Rectal smooth muscle tissue (tissue), 1 donor: ENCODE measurements around the gene GMFB.
A peak's percentile ranks its signal among the peaks of the same experiment; 100 is the strongest.

Source experiments
- H3K27ac ChIP-seq: one replicate; pipeline ENCODE4 v1.7.0; 2013; ENCODE audit warnings: low read depth, low read length, inconsistent platforms
- H3K27me3 ChIP-seq: one replicate; pipeline ENCODE4 v1.7.0; 2013; ENCODE audit warnings: low read length; ENCODE audit not compliant: control insufficient read depth, insufficient read depth
- H3K36me3 ChIP-seq: one replicate; pipeline ENCODE4 v1.7.0; 2013; ENCODE audit warnings: low read length; ENCODE audit not compliant: control insufficient read depth, insufficient read depth
- H3K4me1 ChIP-seq: one replicate; pipeline ENCODE4 v1.7.0; 2013; ENCODE audit warnings: low read length; ENCODE audit not compliant: control insufficient read depth, insufficient read depth
- H3K4me3 ChIP-seq: one replicate; pipeline ENCODE4 v1.7.0; 2013; ENCODE audit warnings: low read length
- H3K9ac ChIP-seq: one replicate; pipeline ENCODE4 v1.7.0; 2013; ENCODE audit warnings: low read length

GMFB gene

DNA sequence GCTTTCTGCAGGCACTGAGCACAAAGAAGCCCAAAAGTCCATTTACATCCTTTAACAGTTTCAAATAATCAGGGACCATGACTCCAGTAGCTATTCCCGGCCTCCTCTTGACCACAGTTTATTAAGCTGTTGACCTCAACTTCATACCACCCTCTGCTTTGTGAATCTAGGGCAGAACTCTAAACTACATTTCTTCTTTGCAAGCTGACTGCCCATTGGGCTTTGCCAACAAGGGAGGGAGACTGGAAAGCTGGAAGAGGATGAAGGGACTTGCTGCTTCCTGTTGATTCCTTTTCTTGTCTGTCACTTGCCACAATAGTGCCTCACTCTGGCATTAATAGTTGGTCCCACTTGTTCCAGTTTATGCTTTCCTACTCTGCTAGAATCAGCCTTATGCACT is 23.6 kb upstream of the GMFB start:
- Histone ChIP-seq H3K4me1 (peaks cover 4% of the 10 kb centered on the region), H3K4me3 (no peak overlapping the region), H3K9ac (no peak overlapping the region), H3K27me3 (no peaks in the 10 kb centered on the region), H3K27ac (no peak overlapping the region), H3K36me3 (no peaks in the 10 kb centered on the region)

DNA sequence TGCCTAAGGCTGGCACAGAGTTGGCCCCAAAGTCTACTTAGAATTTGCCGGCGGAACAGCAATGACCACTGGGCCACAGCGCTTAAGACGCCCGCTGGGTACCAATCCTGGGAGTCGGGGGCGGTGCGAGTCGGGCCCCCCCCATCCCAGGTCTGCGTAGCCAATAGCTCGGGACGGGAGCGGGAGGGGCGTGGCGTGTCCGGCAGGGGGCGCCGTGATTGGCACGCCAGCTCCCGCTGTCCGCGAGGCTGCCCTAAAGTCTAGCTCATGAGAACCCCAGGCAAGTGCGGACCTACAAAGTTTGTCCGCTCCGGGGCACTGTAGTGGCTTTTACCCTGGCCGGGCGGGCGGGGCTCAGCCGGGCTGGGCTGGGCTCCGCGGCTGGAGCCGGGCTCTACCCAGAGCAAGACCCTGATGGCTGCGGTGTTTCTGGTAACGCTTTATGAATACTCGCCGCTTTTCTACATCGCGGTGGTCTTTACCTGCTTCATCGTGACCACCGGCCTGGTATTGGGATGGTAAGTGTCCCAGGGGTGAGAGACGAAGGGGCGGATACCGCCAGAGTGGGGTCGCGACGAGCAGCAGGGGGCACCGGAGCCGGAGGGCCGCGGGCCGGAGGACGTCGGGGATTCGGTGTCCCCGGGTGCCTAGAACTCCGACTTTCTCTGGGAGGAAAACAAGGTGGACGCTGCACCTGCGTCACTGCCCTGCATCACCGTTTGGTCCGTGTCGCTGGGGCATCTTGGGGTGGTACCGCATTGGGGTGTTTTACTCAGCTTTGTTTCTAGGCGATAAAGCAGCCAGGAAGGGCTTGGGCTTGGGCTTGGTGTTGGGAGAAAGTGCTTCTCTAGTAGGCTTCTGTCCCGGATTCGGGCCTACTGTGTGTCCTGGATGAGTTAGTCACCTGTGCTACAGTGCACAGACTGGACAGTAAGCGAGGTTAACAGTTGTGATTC is 21.0 kb upstream of the GMFB start, which contains the start of gene CGRRF1:
CGRRF1 (plus strand) TSS at position 361 of the 956 bp plus-strand sequence; CDS start at position 415, 54 bp downstream.
- peak within 1 kb of the TSS; percentile 96 for H3K9ac ChIP-seq
- peaks cover 4% of the 10 kb centered on the region for H3K4me1 ChIP-seq
- H3K27me3 ChIP-seq, result no peaks in the 10 kb centered on the region
- peak within 1 kb of the TSS; percentile 87 for H3K27ac ChIP-seq
- no peaks in the 10 kb centered on the region for H3K36me3 ChIP-seq
- H3K4me3 ChIP-seq, result peak within 1 kb of the TSS; percentile 98

DNA sequence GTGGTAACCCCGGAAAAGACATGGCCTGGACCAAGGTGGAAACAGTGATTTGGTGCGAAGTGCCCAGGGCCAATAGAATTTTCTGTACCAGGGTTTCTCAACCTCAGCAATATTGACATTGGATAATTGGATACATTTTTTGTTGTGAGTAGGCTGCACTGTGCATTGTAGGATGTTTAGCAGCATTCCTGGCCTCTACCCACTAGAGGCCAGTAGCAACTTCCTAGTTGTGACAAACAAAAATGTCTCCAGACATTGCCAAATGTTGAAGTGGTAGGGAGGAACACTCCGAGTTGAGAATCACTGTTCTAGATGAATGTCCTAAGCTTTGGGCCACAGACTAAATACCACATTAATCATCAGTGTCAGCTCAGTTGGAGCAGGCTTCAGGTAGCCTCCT is 14.7 kb upstream of the GMFB start:
- H3K27ac ChIP-seq, result no peak overlapping the region
- H3K27me3 ChIP-seq, result no peaks in the 10 kb centered on the region
- no peak overlapping the region for H3K9ac ChIP-seq
- H3K36me3 ChIP-seq, result no peaks in the 10 kb centered on the region
- H3K4me3 ChIP-seq, result no peak overlapping the region
- H3K4me1 ChIP-seq, result no peaks in the 10 kb centered on the region

DNA sequence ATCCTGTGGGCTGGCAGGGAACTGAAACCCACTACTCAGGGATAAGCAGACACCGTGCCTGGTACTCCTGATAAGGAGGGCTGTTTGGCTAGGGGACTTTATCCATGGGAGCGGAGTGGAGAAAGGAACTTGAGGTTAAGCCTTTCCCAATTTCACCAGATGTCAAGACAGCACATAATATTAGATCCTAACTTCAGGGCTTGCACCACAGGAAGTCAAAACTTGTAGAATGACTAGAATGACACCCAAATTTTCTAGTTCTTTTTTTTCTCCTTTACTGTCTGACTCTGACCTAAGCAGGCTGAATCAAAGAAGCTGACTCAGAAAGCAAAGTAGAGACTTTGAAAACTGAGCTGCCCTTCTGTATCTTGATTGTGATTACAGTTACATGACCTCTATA is 13.8 kb upstream of the GMFB start:
- no peak overlapping the region for H3K4me3 ChIP-seq
- H3K4me1 ChIP-seq, result no peaks in the 10 kb centered on the region
- no peaks in the 10 kb centered on the region for H3K36me3 ChIP-seq
- no peak overlapping the region for H3K27ac ChIP-seq
- H3K9ac ChIP-seq, result no peak overlapping the region
- no peaks in the 10 kb centered on the region for H3K27me3 ChIP-seq

DNA sequence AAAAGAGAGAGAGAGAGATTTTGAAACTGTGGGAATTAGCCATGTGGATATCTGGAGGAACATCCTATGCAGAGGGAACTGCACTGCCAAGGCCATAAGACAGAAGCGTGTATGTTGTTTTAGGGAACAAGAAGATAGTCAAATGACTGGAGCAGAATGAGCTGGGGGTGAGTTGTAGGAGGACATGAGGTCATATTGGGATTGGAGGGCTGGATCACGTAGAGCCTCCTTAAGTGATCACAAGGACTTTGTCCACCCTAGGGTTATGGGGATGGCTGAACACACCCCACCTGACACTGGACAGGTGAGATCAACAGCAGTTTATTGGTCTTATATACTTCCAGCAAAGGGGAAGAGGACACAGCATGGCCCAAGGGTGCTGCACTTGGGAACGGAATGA is 12.7 kb upstream of the GMFB start:
- Histone ChIP-seq H3K4me3 (no peak overlapping the region), H3K27ac (no peak overlapping the region)

DNA sequence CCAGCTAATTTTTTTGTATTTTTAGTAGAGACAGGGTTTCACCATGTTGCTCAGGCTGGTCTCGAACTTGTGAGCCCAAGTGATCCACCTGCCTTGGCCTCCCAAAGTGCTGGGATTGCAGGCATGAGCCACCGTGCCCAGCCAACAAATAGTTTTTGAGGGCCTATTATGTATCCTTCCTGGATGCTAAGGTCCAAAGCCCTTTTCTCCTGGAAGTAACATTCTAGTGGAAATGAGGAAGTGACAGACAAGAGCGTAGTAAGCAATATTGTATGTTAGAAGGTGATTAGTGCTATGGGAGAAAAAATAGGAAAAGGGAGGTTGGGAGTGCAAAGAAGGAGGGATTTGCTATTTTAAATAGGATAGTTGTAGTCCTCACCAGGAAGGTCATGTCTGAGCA is 12.0 kb upstream of the GMFB start:
- Histone ChIP-seq H3K27me3 (no peaks in the 10 kb centered on the region), H3K4me1 (no peaks in the 10 kb centered on the region), H3K4me3 (no peak overlapping the region), H3K9ac (no peak overlapping the region), H3K36me3 (no peaks in the 10 kb centered on the region), H3K27ac (no peak overlapping the region)

More for the DNA sequence above, 12.7 kb upstream of the GMFB start:
- Histone ChIP-seq H3K27me3 (no peaks in the 10 kb centered on the region), H3K9ac (no peak overlapping the region), H3K36me3 (no peaks in the 10 kb centered on the region), H3K4me1 (no peaks in the 10 kb centered on the region)

DNA sequence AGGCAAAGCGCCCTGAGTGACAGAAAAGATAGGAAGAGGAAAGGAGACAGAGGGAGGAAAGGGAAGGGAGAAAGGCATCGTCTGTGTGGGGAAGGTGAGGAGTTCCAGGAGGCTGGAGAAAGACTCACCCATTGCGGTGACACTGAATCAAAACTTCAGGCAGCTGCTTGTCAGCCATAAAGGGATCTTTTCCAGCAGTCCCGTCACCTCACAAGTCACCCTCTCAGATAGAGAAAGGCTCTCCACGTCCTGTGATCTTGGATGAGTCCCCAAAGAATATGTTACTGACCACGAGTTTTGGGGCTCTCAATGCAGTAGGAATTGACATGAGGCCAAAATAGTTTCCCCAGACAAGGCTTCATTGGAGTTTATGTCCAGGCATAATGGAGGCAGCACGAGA is 9.8 kb upstream of the GMFB start:
- H3K27ac ChIP-seq, result no peak overlapping the region
- H3K4me1 ChIP-seq, result no peaks in the 10 kb centered on the region
- H3K4me3 ChIP-seq, result no peak overlapping the region
- H3K27me3 ChIP-seq, result no peaks in the 10 kb centered on the region
- no peaks in the 10 kb centered on the region for H3K36me3 ChIP-seq
- H3K9ac ChIP-seq, result no peak overlapping the region

DNA sequence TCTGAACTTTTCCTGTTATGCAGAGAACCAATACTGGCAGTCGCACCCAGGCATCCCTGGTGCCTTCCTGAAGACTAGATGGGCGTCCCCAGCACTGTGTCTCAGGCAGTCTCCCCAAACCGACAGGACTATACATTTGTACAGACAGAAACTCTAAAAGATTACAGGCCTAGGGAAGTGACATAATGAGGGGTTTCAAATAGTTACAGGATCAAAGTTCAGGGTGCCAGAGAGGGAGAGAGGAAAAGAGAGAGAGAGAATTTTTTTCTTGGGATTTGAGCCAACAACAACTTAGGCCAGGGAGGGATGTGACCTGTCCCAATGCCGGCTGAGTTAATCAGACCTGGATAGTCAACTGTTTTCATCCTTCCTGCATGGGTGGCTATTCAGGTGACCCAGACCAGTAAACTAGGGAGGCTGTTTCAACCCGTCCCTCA is 9.3 kb upstream of the GMFB start:
- Histone ChIP-seq H3K4me1 (no peaks in the 10 kb centered on the region), H3K36me3 (no peaks in the 10 kb centered on the region), H3K9ac (no peak overlapping the region), H3K27ac (no peak overlapping the region), H3K4me3 (no peak overlapping the region), H3K27me3 (no peaks in the 10 kb centered on the region)

DNA sequence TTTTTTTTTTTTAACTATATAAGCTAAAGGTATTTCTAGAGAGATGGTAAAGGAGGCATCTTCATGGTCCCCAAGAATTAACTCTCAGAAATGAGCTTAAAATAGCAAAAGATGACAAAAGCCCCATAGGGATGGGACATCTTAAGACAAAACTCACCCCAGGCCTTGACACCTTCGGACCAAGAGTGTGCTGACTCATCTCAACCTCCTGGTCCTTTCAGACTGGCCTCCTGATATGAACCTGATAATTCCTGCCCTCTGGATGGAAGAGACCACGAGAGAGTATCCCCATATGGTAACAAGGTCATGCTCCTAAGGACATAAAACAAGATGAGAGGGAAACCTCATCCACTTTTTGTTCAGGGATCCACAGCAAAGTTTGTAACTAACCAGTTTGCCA is 8.4 kb upstream of the GMFB start:
- no peaks in the 10 kb centered on the region for H3K4me1 ChIP-seq
- H3K27me3 ChIP-seq, result no peaks in the 10 kb centered on the region
- H3K9ac ChIP-seq, result no peak overlapping the region

DNA sequence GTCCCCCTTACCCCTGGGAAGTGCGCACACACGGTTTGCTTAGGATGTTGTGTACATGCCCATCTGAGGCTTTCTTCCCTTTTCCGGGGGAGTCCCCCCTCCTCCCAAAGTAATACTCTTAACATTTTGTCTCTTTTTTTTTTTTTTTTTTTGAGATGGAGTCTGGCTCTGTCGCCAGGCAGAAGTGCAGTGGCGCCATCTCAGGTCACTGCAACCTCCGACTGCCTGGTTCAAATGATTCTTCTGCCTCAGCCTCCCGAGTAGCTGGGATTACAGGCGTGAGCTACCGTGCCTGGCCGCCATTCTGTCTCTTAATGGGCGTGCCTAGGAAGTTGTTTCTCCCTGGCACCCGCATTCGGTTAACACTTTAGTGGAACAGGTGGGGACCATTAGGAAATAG is 4.5 kb upstream of the GMFB start:
- no peak overlapping the region for H3K27ac ChIP-seq
- no peaks in the 10 kb centered on the region for H3K27me3 ChIP-seq
- no peak overlapping the region for H3K4me3 ChIP-seq
- no peaks in the 10 kb centered on the region for H3K36me3 ChIP-seq
- no peak overlapping the region for H3K9ac ChIP-seq
- peaks cover 4% of the 10 kb centered on the region for H3K4me1 ChIP-seq

More for the DNA sequence above, 8.4 kb upstream of the GMFB start:
- Histone ChIP-seq H3K4me3 (no peak overlapping the region), H3K27ac (no peak overlapping the region), H3K36me3 (no peaks in the 10 kb centered on the region)

DNA sequence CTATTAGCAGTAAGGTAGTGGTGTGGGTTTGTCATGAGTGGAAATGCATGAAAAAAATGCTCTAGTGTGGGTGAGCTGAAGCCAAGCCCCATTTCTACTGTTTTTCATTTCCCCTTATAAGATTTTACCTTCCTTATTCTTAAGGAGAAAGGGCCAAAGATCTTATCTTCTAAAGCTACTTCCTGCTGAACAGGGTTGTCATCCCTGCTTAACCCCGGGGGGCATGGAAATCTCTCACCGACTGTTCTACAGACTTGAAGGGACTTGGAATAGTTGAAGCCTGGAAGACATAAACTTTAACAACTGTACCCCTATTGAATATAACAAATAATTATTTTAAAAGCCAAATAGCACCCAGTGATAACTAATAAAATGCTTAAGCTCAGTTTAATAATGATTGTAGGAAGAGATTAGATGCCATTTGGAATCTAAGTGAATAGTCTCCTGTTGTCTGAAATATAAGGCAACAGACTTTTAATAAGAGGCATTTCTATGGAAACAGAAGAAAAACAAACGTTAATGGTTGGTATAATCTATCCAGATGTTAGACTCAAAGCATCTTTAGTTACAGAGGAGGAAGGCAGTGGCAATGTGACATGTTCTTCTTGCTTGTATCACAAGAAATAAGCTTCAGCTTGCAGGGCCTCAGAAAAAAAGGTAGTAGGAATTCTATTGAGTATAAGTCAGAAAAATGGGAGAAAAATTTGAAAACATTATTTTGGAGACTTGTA is 1.8 kb upstream of the GMFB start:
- Histone ChIP-seq H3K27me3 (no peaks in the 10 kb centered on the region), H3K36me3 (no peaks in the 10 kb centered on the region), H3K9ac (no peak overlapping the region), H3K4me3 (no peak overlapping the region), H3K4me1 (peaks cover 7% of the 10 kb centered on the region), H3K27ac (no peak overlapping the region)

DNA sequence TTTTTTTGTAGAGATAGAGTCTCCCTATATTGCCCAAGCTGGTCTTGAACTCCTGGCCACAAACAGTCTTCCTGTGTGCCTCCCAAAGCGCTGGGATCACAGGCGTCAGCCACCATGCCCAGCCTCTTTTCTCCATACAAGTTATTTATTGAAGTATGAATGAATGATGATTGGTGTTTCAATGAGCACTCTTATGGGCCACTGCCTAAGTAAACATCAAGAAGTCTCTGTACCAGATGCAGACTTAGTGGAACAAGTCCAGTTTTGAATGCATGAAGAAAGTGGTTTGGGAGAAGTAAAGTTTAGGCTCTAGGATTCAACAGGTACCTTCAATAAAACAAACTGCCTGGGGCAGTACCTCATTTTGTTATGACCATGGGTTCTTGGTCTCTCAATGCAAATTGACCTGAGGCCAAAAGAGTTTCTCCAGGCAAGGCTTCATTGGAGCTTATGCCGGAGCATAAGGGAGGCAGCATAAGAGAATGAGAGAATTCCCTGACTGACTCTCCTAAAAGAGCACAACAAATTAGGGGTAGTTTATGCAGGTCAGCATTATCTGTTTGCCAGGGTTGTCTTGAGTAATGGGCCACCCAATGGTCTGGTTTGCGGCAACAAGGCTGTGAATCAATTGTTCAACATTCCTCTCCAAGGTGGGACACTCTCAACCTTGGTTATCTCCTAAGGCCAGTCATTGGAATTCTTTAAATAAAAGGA is 1.1 kb upstream of the GMFB start:
- H3K4me1 ChIP-seq, result peaks cover 7% of the 10 kb centered on the region
- H3K27me3 ChIP-seq, result no peaks in the 10 kb centered on the region
- H3K36me3 ChIP-seq, result no peaks in the 10 kb centered on the region
- H3K4me3 ChIP-seq, result no peak overlapping the region
- peak overlapping the region; percentile 83 for H3K27ac ChIP-seq
- no peak overlapping the region for H3K9ac ChIP-seq
